ENCODE results near the gene MAPK8. TPM values are rescaled to one million over a fixed set of nuclear protein-coding genes. Genes with fewer than 3 reads are reported as not detected.
"Not testable (repeated sequence)": the region's sequence is repeated elsewhere in the genome, so short reads cannot be mapped to it uniquely, and the experiment has no call there.

The MAPK8 gene
- 31.0 and 34.8 TPM in 2 replicates for total RNA-seq (2014; rRNA removed; shearing (Covaris generic))
- polyA plus RNA-seq (2015; cell fraction: cytosol; rRNA removed) = 20.7 and 22.4 TPM in 2 replicates
- polyA plus RNA-seq (2015; cell fraction: nucleus; rRNA removed) = 23.0 and 29.6 TPM in 2 replicates

GRCh38 chr10:48306265-48306869 lies at the start of gene MAPK8:
Gene MAPK8, plus strand, starts transcription at chr10:48306677. Its CDS starts 94,984 bp downstream, at chr10:48401661.
- DNase-seq (ENCODE audit: low read depth, low spot score) = peak; percentile 84
- in situ Hi-C loops (cut with HindIII; ENCODE audit: low pct_unique_long_range_greater_than_20kb, low sequenced_read_pairs) = no loop called here

GRCh38 chr10:48257407-48257961 lies 49.0 kb upstream of the MAPK8 start:
- in situ Hi-C loops (cut with HindIII; ENCODE audit: low pct_unique_long_range_greater_than_20kb, low sequenced_read_pairs) = no loop called here
- no peak for DNase-seq (ENCODE audit: low read depth, low spot score)

GRCh38 chr10:48258105-48258504 lies 48.4 kb upstream of the MAPK8 start:
- no peak for DNase-seq (ENCODE audit: low read depth, low spot score)
- in situ Hi-C loops (cut with HindIII; ENCODE audit: low pct_unique_long_range_greater_than_20kb, low sequenced_read_pairs) = no loop called here

GRCh38 chr10:48266528-48266927 lies 39.9 kb upstream of the MAPK8 start:
- DNase-seq (ENCODE audit: low read depth, low spot score) = no peak

GRCh38 chr10:48271047-48271730 lies 35.3 kb upstream of the MAPK8 start:
- no peak for DNase-seq (ENCODE audit: low read depth, low spot score)
- in situ Hi-C loops (cut with HindIII; ENCODE audit: low pct_unique_long_range_greater_than_20kb, low sequenced_read_pairs) = no loop called here

More at GRCh38 chr10:48266528-48266927, 39.9 kb upstream of the MAPK8 start:
- in situ Hi-C loops (cut with HindIII; ENCODE audit: low pct_unique_long_range_greater_than_20kb, low sequenced_read_pairs) = no loop called here

GRCh38 chr10:48272682-48273081 lies 33.8 kb upstream of the MAPK8 start:
- in situ Hi-C loops (cut with HindIII; ENCODE audit: low pct_unique_long_range_greater_than_20kb, low sequenced_read_pairs) = no loop called here
- no peak for DNase-seq (ENCODE audit: low read depth, low spot score)

- in situ Hi-C loops (cut with HindIII; ENCODE audit: low pct_unique_long_range_greater_than_20kb, low sequenced_read_pairs) = no loop called here
- DNase-seq (ENCODE audit: low read depth, low spot score) = no peak
These were observed 32.7 kb upstream of the MAPK8 start for GRCh38 chr10:48273741-48274140.

- no peak for DNase-seq (ENCODE audit: low read depth, low spot score)
- in situ Hi-C loops (cut with HindIII; ENCODE audit: low pct_unique_long_range_greater_than_20kb, low sequenced_read_pairs) = no loop called here
These were observed 31.8 kb upstream of the MAPK8 start, which contains the start of gene FRMPD2 for GRCh38 chr10:48274636-48275035. Gene FRMPD2, minus strand, starts transcription at chr10:48274696. Its CDS starts 129 bp downstream, at chr10:48274567.

GRCh38 chr10:48277093-48277492 lies 29.4 kb upstream of the MAPK8 start:
- in situ Hi-C loops (cut with HindIII; ENCODE audit: low pct_unique_long_range_greater_than_20kb, low sequenced_read_pairs) = no loop called here
- DNase-seq (ENCODE audit: low read depth, low spot score) = no peak

GRCh38 chr10:48279081-48279751 lies 27.3 kb upstream of the MAPK8 start:
- no peak for DNase-seq (ENCODE audit: low read depth, low spot score)
- in situ Hi-C loops (cut with HindIII; ENCODE audit: low pct_unique_long_range_greater_than_20kb, low sequenced_read_pairs) = no loop called here

GRCh38 chr10:48281697-48282096 lies 24.8 kb upstream of the MAPK8 start:
- in situ Hi-C loops (cut with HindIII; ENCODE audit: low pct_unique_long_range_greater_than_20kb, low sequenced_read_pairs) = not testable (repeated sequence)

GRCh38 chr10:48282829-48283228 lies 23.6 kb upstream of the MAPK8 start:
- no peak for DNase-seq (ENCODE audit: low read depth, low spot score)
- in situ Hi-C loops (cut with HindIII; ENCODE audit: low pct_unique_long_range_greater_than_20kb, low sequenced_read_pairs) = no loop called here

More at GRCh38 chr10:48281697-48282096, 24.8 kb upstream of the MAPK8 start:
- DNase-seq (ENCODE audit: low read depth, low spot score) = not testable (repeated sequence)

GRCh38 chr10:48284002-48284546 lies 22.4 kb upstream of the MAPK8 start:
- no peak for DNase-seq (ENCODE audit: low read depth, low spot score)
- in situ Hi-C loops (cut with HindIII; ENCODE audit: low pct_unique_long_range_greater_than_20kb, low sequenced_read_pairs) = no loop called here

GRCh38 chr10:48284811-48285210 lies 21.7 kb upstream of the MAPK8 start:
- no peak for DNase-seq (ENCODE audit: low read depth, low spot score)
- in situ Hi-C loops (cut with HindIII; ENCODE audit: low pct_unique_long_range_greater_than_20kb, low sequenced_read_pairs) = no loop called here

GRCh38 chr10:48285710-48286109 lies 20.8 kb upstream of the MAPK8 start:
- in situ Hi-C loops (cut with HindIII; ENCODE audit: low pct_unique_long_range_greater_than_20kb, low sequenced_read_pairs) = no loop called here

GRCh38 chr10:48286356-48286755 lies 20.1 kb upstream of the MAPK8 start:
- in situ Hi-C loops (cut with HindIII; ENCODE audit: low pct_unique_long_range_greater_than_20kb, low sequenced_read_pairs) = no loop called here

More at GRCh38 chr10:48285710-48286109, 20.8 kb upstream of the MAPK8 start:
- DNase-seq (ENCODE audit: low read depth, low spot score) = no peak

GRCh38 chr10:48287417-48288391 lies 18.8 kb upstream of the MAPK8 start:
- in situ Hi-C loops (cut with HindIII; ENCODE audit: low pct_unique_long_range_greater_than_20kb, low sequenced_read_pairs) = no loop called here
- DNase-seq (ENCODE audit: low read depth, low spot score) = peak; percentile 8

More at GRCh38 chr10:48286356-48286755, 20.1 kb upstream of the MAPK8 start:
- DNase-seq (ENCODE audit: low read depth, low spot score) = no peak

Data from SK-MEL-5 (cell line).